RKO (cell line): ENCODE data around the gene ACR.

Source experiments
- DNase-seq: peaks from one replicate; pipeline ENCODE4 v3.0.0-alpha.2; 2016; ENCODE audit warnings: low spot score

Gene ACR

DNA sequence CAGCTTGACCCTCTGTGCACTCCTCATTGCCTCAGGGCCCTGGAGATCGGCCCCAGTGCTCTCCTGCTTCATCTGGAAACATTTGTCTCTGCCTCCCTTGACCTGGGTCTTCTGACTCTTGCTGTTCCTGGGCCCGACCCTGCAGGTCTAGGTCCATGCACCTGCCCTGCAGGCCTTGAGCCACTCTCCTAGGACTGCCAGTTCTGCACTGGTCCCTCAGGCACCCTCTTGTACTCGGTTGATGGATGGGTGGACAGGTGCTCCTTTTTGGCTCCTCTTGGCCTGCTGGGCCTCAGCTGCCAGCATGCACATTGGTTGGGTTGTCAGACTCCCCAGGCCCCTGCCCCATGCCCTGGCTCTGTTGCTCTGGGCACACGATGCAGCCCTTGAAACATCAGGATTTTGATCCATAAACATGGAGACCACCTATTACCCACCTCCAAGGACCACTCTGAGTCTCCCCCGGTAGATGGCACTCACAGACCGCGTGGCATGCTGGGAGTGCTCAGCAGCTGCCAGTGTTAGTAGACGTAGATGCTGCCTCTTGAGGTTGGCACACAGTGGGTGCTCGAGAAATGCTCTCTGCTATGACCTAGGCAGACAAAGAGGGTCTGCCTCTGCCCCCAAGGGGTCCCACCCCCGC, 20.2 kb upstream of the ACR start:
- no peak for DNase-seq

GRCh38 chr22:50718352-50718709, 19.7 kb upstream of the ACR start:
- DNase-seq = no peak

DNA sequence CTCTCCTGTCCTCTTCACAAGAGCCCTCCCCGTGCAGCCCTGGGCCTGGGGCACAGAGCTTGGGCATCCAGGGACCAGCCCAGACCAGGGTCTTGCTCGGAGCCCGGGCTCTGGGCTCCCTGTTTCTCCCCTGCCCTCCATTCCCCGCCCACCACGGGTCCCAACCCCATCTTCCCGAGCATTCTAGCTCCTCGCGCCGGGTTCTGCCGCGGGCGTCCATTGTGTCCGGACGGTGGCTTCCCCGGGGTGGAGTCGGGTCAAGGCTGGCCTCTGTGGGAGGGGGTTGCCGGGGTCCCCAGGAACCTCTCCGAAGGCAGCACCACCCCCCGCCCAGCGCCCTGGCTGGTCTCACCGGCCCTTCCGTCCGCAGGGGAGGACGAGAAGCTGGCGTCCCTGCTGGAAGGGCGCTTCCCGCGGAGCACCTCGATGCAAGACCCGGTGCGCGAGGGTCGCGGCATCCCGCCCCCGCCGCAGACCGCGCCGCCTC, 18.1 kb upstream of the ACR start:
- DNase-seq = no peak

DNA sequence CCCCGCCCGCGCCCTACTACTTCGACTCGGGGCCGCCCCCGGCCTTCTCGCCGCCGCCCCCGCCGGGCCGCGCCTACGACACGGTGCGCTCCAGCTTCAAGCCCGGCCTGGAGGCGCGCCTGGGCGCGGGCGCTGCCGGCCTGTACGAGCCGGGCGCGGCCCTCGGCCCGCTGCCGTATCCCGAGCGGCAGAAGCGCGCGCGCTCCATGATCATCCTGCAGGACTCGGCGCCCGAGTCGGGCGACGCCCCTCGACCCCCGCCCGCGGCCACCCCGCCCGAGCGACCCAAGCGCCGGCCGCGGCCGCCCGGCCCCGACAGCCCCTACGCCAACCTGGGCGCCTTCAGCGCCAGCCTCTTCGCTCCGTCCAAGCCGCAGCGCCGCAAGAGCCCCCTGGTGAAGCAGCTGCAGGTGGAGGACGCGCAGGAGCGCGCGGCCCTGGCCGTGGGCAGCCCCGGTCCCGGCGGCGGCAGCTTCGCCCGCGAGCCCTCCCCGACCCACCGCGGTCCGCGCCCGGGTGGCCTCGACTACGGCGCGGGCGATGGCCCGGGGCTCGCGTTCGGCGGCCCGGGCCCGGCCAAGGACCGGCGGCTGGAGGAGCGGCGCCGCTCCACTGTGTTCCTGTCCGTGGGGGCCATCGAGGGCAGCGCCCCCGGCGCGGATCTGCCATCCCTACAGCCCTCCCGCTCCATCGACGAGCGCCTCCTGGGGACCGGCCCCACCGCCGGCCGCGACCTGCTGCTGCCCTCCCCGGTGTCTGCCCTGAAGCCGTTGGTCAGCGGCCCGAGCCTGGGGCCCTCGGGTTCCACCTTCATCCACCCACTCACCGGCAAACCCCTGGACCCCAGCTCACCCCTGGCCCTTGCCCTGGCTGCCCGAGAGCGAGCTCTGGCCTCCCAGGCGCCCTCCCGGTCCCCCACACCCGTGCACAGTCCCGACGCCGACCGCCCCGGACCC, 17.4 kb upstream of the ACR start:
- DNase-seq = no peak

GRCh38 chr22:50721257-50721844, 16.7 kb upstream of the ACR start:
- DNase-seq = no peak

GRCh38 chr22:50722048-50722701, 15.8 kb upstream of the ACR start:
- DNase-seq = no peak

GRCh38 chr22:50722716-50723428, 15.1 kb upstream of the ACR start:
- DNase-seq = no peak

DNA sequence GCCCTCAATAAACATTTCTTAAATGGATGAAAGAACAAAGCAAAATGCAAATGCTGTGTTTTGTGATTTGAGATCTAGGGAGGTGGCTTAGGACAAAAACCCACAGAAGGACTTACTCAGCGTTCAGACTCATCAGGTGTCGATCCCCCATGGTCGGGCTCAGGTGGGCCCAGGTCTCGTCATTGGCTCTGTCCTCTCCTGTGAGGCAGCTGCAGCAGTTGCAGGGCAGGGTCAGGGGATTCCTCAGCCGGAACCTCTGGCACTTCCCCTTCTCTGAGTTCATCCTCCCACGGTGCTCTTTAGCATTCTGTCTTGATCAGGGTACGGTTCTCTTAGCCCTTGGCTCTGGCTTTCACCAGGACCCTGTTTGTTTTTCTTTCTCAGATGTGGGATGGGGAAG, 14.0 kb upstream of the ACR start:
- DNase-seq = no peak

- DNase-seq = no peak
Measured at GRCh38 chr22:50724616-50725015, 13.4 kb upstream of the ACR start.

DNA sequence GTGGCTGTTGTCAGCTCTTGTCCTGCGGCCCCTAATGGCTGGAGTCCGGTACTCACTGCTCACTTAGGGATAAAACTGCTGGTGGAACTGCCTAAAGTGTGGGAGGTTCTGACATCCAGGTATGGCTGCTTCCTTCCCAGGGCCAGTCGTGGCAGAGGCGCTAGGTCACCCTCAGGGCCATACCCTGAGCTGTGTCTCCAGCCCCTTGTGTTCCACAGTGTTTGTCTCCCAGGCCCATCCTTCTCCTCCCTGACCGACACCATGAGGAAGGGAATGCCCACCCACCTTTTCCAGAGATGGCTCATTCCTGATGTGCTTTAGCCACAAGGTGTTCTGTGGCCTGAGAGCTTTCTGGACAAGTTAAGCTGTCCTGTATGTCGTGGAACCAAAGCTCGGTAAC, 12.4 kb upstream of the ACR start:
- DNase-seq = no peak

DNA sequence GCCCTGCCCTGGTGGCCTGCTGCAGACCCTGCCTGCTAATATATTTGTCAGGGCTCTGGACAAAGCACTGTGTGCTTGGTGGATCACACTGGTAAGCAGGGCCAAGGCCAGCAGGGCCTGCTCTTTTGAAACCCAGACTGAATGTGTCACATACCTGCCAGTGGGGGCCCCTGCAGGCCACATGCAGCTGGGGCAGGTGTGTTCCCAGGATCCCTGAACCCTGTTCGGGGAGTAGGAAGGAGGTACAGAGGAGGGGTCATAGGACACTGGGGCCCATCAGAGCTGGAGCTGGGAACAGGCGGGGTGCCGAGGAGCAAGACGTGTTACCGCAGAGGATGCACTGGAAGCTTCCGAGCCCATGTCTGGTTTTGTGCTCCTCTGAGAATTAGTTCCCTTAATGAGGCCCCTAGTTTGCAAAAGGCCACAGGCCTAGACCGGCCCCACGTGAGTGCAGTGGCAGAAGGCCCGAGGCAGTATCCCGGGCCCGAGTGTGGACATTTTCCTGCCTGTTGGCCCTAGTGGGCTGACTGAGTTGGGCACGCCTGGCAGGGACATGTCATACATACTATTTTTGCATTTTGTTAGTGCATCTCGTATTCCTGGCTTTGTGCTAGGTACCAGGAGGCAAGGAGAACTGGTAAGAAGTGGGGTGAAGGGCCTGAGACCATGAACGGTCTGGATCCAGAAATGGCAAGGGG, 11.2 kb upstream of the ACR start:
- no peak for DNase-seq

DNA sequence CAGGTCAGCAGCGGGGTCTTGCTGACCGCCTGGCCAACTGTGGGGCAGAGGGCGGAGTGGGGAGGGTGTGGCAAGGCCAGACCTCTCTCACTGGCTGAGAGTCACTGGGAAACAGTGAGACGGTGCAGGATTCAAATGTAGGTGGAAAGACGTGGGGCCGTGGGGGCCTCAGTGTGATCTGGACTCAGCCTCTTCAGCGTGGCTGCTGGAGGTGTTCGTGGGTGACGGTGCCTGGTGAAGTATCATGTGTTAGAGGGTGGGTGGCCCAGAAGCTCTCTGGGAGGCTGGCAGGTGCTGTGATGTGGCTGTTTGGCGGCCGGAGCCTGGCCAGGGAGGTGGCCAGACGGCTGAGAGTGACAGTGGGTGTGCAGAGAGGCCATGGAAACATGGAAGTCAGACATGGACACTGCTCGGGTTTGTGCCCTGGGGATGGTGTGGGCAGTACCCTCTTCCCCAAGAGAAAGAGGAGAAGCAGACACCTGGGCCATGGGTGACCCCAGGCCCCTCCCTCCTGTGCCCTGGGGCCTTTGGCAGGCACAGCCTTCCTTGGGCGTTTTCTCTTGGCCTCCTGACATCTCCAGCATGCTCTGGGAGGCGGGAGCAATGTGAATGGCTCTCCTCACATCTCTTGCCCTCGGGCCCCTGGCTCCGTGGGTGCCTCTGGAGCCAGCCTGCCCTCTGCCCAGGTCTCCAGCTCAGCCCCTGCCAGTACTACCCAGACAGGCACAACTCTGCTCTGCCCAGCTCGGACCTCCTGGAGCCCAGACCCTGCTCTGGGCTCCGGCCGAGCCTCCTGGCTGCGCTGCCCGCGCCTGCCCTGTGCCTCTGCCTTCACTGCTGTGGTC, 10.1 kb upstream of the ACR start:
- DNase-seq = no peak

DNA sequence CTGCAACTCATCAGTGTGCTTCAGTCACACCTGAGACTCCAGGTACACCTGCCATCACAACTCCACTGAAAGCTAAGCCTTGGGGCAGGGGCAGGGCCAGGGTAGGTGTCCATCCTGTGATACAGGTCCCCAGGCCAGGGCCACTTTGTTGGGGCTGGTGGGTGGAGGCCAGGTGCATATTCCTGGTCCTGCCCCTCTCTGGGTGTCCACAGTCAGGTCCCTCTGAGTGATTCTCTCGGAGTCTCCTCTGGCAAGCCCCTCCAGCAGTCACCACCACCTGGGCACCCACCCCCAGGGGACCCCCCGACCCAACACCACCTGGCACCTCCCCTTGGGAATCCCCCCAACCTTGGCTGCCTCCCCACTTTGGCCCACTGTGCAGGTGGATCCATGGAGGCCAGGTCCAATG, 9.5 kb upstream of the ACR start:
- DNase-seq = no peak

DNA sequence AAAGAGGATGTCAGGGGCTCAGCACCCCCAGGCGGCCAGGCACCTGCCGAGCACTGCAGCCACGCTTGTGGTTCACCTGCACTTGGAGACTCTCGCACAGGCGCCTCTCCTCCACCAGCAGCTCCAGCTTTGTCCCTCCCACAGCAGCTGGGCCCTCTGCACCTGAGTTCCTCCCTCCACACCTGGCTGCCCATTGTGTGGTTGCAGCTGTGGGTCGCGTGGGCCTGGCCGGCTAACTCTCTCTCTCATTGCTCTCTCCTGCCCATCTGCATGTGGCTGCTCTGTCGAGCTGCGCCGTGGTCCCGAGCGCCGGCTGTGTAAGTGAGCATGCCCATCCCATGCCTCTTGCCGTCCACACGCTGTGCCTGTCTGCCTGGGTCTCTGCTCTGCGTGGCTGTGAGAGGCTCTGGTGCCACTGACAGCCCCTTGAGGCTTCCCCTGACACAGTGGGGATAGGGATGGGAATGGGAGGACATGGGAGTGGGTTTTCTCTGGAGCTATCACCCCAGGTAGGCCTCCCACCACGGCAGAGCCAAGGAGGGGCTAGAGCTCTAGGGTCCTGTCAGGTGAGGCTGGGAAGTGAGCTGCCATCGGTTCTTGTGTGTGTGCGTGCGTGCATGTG, 8.5 kb upstream of the ACR start:
- DNase-seq = no peak

DNA sequence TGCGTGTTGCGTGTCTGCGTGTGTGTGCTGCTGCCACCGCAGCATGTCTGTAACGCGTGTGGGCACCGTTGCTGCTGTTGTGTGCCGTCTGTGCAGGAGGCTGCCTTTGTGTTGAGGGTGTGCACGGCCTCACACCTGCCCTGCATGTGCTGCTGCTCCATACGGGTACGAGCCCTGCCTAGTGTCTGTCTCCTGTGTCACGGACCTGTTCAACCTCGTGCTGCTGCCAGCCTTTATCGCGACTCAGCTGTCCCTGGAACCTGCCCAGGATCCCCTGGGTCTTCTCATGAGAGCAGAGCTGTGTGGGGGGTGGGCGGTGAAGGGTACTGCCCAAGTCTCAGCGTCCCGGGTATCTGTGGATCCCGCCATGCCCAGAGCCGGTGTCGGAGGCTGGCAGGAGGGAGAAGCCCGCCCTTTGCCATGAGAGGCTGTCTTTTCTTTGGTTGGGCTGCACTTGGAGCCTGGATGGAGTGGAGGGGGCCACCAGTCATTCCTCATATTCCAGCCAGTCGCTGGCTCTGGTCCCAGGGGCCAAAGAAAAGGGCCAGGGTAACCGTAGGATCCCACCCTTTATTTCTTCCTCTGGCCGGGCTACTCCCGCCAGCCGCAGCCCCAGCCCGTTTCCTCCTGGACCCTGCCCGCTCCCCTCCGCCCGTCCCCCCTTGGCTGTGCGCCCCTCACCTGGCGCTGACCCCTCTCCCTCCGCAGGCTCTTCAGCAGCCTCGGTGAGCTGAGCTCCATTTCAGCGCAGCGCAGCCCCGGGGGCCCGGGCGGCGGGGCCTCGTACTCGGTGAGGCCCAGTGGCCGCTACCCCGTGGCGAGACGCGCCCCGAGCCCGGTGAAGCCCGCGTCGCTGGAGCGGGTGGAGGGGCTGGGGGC, 7.8 kb upstream of the ACR start:
- DNase-seq = no peak

DNA sequence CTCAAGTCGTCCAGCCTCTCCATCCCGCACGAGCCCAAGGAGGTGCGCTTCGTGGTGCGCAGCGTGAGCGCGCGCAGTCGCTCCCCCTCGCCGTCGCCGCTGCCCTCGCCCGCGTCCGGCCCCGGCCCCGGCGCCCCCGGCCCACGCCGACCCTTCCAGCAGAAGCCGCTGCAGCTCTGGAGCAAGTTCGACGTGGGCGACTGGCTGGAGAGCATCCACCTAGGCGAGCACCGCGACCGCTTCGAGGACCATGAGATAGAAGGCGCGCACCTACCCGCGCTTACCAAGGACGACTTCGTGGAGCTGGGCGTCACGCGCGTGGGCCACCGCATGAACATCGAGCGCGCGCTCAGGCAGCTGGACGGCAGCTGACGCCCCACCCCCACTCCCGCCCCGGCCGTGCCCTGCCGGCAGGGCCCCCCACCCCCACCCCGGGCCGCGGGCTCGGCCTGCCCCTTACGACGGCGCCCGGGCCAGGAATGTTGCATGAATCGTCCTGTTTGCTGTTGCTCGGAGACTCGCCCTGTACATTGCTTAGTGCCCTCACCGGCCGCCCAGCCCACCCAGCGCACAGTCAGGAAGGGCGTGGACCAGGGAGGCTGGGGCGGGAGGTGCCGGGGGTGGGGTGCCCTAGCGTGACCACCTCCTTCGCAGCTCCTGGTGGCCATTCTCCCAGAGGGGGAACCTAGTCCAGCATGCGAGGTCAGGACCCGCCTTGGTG, 6.9 kb upstream of the ACR start:
- DNase-seq = no peak

DNA sequence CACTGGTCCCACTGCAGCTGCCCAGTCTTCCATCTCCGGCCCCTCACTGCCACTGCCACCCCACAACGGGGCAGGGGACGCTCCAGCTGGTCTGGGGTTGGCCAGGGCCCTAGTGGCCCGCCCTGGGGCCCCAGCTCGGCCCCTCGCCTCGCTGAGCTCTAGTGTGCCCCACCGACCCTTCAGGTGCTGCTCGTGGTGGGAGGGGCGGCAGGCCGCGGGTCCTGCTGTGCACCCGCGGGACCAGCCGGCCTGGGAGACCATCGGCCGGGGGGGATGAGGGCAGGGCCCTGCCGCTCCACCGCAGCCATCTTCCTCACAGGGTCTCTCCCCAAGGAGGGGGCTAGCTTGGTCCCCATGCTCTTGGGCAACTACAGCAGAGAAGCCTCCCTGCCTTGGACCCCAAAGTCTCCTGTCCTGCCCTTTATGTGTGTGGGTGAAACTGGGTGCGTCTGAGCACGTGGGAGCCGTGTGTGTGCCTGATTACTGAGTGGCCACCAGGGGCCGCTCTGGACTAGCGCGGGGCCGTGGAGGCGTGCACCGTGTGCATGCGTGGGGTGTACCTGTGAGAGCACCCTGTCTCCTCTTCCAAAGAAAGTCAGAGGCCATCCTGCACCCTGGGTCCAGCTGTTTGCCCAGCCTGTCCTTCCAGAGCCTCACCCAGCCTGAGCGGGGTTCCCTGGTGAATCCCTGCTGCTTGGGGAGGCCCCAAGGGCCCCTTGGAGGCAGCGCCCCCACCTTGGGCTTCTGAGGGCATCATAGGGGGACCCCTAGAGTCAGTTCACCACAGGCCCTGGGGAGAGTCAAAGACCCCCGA, 6.0 kb upstream of the ACR start:
- DNase-seq = peak; percentile 63
